GF-D8 (cell line): ENCODE results near the gene SLC24A3.

Source experiments
- DNase-seq: peaks from one replicate; lab custom pipeline; 2025; lab: John Stamatoyannopoulos, UW

The SLC24A3 gene

GRCh38 chr20:19713822-19714578 lies 501.6 kb downstream of the SLC24A3 start:
- DNase-seq: no peak

DNA sequence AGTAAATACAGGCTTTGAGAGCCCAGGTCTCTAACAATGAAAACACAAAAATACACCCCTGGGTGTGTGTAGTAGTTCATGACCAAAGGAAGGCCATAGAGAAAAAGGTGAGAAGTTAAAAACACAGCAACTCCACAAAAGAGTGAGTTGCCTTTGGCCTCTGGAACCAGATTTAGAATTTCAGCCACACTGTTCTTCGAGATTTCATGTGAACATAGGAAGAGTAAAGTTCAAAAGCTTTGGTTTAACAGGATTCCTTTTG lies 502.1 kb downstream of the SLC24A3 start:
- no peak for DNase-seq

DNA sequence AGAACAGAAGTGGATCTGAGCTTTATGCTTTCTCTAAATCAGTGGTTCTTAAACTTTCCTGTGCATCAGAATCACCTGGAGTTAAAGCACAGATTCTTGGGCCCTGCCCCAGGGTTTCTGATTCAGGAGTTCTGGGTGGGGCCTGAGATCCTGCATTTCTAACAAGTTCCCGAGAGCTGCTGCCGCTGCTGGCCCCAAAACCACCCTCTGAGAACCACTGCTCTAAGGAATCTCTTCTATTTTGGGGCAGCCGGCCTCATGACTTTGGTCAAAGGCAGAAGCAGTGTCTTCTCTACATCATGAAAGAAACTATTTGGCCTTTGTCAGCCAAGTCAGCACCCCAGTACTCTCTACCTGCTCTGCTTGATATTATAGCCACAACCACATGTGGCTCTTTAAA lies 503.5 kb downstream of the SLC24A3 start:
- no peak for DNase-seq

- no peak for DNase-seq
Observed at GRCh38 chr20:19718880-19719279, 506.4 kb downstream of the SLC24A3 start.

DNA sequence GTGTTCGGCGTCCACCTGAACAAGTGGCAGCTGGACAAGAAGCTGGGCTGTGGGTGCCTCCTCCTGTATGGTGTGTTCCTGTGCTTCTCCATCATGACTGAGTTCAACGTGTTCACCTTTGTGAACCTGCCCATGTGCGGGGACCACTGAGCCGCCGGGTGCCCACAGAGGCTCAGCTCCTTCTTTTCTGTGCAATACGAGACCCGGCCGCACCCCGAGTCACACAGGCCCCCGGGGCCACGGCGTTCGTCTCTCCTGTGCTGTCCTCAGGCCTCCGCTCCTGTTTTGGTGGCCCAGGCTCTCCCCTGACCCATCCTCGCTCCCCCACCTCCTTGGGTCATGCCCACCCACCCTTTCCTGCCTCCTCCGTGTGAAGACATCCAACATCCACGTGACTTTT lies 508.5 kb downstream of the SLC24A3 start:
- DNase-seq: no peak

DNA sequence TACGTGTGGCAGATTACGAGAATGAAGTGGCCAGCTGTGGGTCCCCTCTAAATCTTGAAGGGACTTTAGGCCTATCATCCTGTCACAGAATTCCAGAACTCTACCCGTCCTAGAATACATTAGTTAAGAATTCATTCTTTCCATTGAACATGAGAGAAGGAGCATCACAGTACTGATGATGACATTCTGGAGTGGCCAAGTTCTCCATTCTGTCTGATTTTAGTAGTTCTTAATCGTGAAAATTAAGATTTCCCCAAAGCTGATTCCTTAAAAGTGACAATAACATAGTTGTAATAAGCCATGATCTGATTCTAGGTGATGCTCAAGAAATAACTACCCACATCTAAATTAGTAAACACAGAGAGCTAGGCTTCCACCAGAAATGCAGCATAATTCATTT lies 510.6 kb downstream of the SLC24A3 start:
- DNase-seq: no peak

- DNase-seq: no peak
Observed at GRCh38 chr20:19723813-19724430, 511.5 kb downstream of the SLC24A3 start.

GRCh38 chr20:19725373-19725772 lies 512.9 kb downstream of the SLC24A3 start:
- DNase-seq: no peak

DNA sequence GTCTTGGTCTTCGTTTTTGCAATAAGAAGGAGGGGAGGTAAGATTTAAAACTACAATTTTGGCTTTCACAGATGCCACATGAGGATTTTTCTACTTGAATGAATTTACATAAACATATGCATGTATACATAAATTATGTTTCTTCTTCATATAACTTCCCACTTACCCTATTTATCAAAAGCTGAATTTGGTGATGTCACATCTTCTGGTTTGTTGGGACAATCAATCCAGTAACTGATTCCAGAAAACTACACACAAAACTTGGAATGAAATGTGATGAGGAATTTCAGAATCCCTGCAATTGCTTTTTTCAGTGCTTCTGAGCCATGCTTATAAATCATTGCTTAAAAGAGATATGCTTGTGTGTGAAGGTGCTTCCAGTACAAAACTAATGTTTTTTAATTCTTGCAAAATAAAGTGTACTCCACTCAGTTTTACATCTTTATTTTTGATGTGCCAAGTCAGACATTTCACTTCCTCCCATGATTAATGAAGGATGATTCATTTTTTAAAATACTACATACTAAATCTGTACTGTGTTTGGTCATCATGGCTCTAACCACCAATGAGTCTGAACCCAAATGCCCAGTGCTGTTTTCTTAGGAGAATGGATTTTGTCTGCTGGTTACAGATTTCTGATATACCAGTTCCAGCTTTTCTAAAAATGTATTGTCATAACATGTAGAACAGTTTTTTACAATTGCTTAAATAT lies 513.5 kb downstream of the SLC24A3 start:
- DNase-seq: no peak

DNA sequence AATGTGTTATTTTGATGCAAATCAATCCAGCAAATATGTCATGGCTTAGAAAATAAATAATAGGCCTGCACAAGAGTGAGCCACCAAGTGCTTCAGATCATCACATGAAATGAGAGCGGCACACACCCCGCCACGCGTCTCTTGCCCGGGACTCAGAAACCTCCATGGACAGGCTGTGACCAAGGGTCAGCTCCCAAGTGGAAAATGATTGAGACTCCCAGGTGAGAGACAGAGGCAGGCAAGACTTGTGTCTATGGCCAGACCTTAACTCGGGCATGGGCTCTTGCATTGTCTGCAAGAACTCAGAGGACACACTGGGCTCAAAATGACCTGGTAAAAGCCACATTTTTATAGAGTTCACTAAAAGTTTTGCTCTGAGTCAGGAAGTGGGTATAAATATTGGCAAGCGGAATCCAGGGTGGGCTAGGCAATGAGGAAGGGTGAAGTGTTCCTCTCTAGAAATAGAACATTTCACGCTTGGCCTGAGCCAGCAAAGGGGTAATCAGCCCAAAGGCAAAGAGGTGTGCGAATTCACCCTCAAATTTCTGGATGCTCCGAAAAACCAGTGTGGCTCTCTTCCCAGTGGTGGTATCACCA lies 514.9 kb downstream of the SLC24A3 start:
- DNase-seq: no peak

DNA sequence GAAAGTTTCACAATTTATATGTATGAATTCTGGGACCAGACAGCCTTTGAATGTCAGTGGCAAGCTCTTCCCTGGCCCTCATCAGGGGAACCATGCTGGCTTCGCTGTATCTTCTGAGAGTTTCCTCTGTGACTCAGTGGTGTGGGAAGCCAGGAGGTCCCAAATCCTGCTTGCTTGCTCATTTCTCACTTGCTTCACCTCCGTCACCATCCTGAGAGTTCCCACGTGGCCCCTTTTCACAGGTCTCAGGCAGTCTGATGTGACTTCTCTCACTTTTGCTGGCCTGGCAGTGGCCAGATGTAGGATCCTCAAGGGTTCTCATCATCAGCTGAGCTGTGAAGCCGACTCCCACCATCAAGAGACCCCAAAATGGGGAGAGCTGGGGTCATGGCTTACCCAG lies 517.2 kb downstream of the SLC24A3 start:
- DNase-seq: no peak

GRCh38 chr20:19730706-19731105 lies 518.3 kb downstream of the SLC24A3 start:
- no peak for DNase-seq

DNA sequence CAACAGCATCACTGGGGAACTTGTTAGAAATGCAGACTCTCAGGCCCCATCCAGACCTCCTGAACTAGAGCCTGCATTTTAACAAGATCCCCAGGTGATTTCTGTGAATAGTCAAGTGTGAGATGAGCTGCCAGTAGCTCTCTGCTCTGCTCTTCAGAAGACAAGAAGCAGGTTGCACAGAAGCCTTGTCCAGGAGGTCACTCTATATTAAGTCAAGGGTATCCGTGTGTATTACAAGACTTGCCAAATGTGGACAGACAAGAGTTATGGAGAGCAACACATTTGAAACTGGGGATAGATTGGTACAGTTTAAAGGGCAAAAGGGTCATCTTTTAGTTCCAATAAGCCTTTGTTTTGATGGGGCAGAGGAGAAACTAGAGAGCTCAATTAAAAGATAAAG lies 522.4 kb downstream of the SLC24A3 start:
- DNase-seq: no peak

GRCh38 chr20:19735446-19735845 lies 523.0 kb downstream of the SLC24A3 start:
- DNase-seq: no peak

DNA sequence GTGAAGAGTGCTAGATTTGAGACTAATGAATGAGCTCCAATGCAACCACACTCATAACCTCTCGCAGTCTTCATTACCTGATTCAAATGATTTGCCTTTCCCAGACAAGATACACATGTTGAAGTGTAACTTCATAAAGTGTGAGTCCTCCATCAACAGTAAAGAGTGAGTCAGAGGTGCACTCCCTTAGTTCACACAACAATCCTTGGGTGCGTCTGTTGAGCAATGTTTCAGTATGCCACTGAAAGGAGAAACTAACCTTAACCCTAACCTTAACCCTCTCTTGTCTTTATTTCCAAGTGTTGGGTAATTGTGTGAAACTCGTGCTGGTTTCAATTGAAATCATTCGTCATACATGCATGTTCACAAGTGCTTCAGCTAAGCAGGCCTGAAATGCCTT lies 524.6 kb downstream of the SLC24A3 start:
- no peak for DNase-seq

GRCh38 chr20:19738951-19739350 lies 526.5 kb downstream of the SLC24A3 start:
- DNase-seq: no peak

DNA sequence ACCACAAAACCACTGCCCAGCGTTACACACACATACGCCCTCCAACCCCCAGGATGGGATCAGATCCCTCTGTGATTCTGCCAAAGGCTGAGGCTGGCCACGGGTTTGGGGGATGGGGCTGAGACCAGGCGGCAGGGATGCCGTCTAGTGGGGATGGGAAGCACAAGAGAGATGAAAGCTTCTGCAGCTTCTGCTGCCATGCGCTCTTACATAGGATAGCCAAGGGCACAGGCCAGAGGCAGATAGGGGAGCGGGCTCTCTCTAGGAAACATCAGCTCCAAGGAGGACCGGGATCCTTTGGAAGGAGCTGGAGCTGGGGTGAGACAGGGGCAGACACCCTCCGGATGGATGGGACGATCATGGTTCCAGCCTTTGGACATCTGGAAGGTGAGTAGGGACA lies 526.9 kb downstream of the SLC24A3 start:
- no peak for DNase-seq

GRCh38 chr20:19740512-19740911 lies 528.1 kb downstream of the SLC24A3 start:
- no peak for DNase-seq

- DNase-seq: no peak
Observed at GRCh38 chr20:19741924-19742323, 529.5 kb downstream of the SLC24A3 start.

DNA sequence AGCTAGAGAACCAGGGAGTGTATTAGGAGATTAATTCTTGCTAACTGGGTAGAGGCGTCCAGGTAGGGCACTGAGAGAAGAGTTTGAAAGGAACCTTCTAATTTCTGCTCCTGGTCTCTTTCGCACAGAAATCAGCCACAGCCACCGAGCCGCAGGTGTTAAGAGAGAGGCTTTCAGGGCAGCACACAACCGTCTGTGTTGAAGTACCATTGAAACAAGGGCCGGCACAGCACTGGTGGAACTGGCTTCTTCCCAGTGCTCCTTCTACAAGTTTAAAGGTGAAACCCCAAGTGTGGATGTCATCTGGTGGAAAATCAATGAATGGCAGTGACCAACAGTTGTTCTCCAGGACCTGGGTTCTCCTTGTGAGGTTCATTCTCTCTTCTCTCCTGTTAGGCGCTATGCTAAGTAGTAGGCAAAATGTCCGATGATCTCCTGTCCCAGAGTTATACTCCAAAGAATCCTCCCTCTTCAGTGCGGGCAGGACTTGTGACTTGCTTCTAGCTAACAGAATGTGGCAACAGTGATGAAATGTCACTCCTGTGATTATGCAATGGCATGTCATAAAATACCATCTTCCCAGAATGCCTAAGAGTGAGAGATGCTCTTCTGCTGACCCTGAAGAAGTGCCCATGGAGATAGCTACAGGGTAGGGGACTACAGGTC lies 530.7 kb downstream of the SLC24A3 start:
- no peak for DNase-seq

DNA sequence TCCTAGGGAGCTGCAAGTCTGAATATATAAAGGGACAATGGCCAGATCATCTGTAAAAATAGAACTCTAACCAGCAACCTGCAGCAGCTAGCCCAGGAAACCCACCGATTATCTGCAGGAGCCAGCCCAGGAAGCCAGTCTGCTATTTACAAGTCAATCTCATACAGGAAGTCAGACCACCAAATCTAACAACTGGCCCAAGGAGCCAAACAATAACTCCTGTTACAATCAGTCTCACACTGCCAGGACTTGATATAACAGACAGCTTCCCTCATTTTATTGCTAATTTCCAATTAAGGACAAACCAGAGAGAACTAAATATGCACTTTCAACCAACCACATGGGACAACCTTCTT lies 531.2 kb downstream of the SLC24A3 start:
- DNase-seq: no peak

GRCh38 chr20:19745106-19745505 lies 532.7 kb downstream of the SLC24A3 start:
- no peak for DNase-seq

DNA sequence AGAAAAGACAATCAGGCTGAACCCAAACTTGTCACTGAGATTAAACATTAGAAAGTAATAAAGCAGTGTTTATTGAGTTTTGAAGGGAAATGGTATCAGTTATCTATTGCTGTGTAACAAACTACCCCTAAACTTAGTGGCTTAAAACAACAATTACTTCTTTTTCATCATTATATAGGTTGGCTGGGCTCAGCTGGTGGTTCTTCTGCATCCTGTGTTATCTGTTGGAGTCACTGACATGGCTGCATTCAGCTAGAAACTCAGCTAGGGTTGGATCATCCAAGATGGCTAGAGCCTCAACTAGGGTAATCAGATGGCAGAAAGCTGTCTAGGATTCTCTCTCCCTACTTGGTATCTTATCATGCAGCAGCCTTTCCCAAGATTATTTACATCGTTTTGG lies 533.1 kb downstream of the SLC24A3 start:
- no peak for DNase-seq
